ENCODE measurements around the gene TAS2R60. TPM values are rescaled to one million over a fixed set of nuclear protein-coding genes. Genes with fewer than 3 reads are reported as not detected.

The TAS2R60 gene
- total and polyA plus RNA-seq, 2 experiments from 2014 or later, result not detected

DNA sequence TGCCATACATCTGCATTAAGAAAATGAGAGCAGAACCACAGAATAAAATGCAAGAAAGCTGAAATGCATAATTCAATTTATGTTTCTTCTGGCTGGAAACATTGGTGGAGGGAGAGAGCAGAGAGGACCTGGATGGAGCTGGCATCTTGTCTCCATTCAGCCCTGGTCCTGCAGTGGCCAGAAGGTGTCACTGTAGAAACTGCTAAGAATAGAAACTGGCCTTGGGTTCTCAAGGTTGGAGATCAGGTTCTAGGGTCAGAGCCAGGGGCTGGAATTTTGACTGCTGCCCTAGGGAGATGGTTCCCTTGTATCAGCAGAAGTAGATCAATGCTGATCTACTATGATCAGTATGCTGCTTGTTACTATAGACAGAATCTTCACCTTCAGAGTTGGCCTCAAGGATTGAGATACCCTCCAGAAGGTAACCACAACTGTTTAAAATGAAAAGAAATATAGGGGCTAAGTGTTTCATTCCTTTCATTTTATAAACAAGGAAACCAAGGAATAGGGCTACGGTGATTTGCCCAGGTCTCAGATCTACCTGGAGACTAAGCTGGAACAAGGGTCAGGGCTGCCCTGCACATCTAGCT, 47.6 kb downstream of the TAS2R60 start:
- no peak overlapping the region for H3K4me3 ChIP-seq
- H3K9ac ChIP-seq, result no peak overlapping the region
- peaks cover 55% of the 10 kb centered on the region for H3K4me1 ChIP-seq (ENCODE audit: insufficient read depth)
- no peaks in the 10 kb centered on the region for H3K79me2 ChIP-seq (ENCODE audit: insufficient read depth)
- H3K36me3 ChIP-seq (ENCODE audit: low read depth), result no peaks in the 10 kb centered on the region
- no peaks in the 10 kb centered on the region for H3K27me3 ChIP-seq (replicated peaks; ENCODE audit: insufficient read depth)
- H3K9me3 ChIP-seq (ENCODE audit: low read depth), result no peaks in the 10 kb centered on the region
- no peaks in the 10 kb centered on the region for H4K20me1 ChIP-seq (ENCODE audit: insufficient read depth)
- H3K27ac ChIP-seq, result no peak overlapping the region
- TF ChIP-seq EZH2phosphoT487 (IDR thresholded peaks at IDR 0.05; ENCODE audit: insufficient read depth, low read depth) (no peak), EZH2 (IDR thresholded peaks at IDR 0.05; ENCODE audit: insufficient read depth, poor library complexity, severe bottlenecking) (no peak)
- no peaks in the 10 kb centered on the region for H3K9me2 ChIP-seq (ENCODE audit: insufficient read depth)
- no peak overlapping the region for H2AFZ ChIP-seq
- no peak overlapping the region for H3K4me2 ChIP-seq (ENCODE audit: unreplicated experiment)
- DNase-seq, result peak; percentile 58
- H3F3A ChIP-seq (ENCODE audit: insufficient read depth), result peaks cover 23% of the 10 kb centered on the region
- WGBS, 2 experiments (ENCODE audit: low coverage in 1 of 2, low lambda C conversion rate in 2 of 2, missing lambda C conversion rate in 2 of 2), result 94 to 100% methylated on average over 1 of the region's 1 CpG
- in situ Hi-C loops (cut with MboI), result loop anchor here (25.0 kb wide), 1 partner anchor 929 kb away; no protein-coding TSS in a partner anchor

DNA sequence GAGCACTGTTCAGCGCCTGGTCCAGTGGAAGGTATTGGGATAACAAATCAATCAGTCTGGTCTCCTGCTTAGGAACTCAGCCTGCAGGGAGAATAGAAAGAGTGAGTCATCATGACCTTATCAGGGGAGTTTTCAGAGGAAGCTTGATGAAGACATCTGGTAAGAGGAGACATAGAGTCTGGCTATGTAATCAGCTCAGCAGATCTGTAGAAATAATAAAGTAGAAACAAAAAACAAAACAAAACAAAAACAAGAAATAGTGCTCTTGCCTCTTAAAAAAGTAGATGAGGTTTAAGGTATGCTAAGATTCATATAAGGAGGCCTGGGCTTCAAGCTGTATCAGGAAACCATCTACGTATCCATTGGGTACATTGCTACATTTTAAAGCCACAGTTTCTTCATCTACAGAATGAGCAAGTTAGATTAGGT, 48.8 kb downstream of the TAS2R60 start:
- peak overlapping the region; percentile 36; the same call in 1 of the 2 replicates for H3K9ac ChIP-seq
- H3F3A ChIP-seq (ENCODE audit: insufficient read depth), result peaks cover 23% of the 10 kb centered on the region
- no peaks in the 10 kb centered on the region for H3K9me2 ChIP-seq (ENCODE audit: insufficient read depth)
- no peaks in the 10 kb centered on the region for H3K27me3 ChIP-seq (replicated peaks; ENCODE audit: insufficient read depth)
- H4K20me1 ChIP-seq (ENCODE audit: insufficient read depth), result no peaks in the 10 kb centered on the region
- in situ Hi-C loops (cut with MboI), result loop anchor here (25.0 kb wide), 1 partner anchor 930 kb away; no protein-coding TSS in a partner anchor
- DNase-seq, result peak; percentile 91
- no peaks in the 10 kb centered on the region for H3K36me3 ChIP-seq (ENCODE audit: low read depth)
- WGBS, 2 experiments (ENCODE audit: low coverage in 1 of 2, low lambda C conversion rate in 2 of 2, missing lambda C conversion rate in 2 of 2), result 42 to 47% methylated on average over 2 of the region's 2 CpGs
- peak overlapping the region; percentile 6 for H3K4me2 ChIP-seq (ENCODE audit: unreplicated experiment)
- TF ChIP-seq EZH2 (IDR thresholded peaks at IDR 0.05; ENCODE audit: insufficient read depth, poor library complexity, severe bottlenecking), result no peak
- no peak for TF ChIP-seq EZH2phosphoT487 (IDR thresholded peaks at IDR 0.05; ENCODE audit: insufficient read depth, low read depth)
- H3K9me3 ChIP-seq (ENCODE audit: low read depth), result no peaks in the 10 kb centered on the region
- peak overlapping the region; percentile 77 for H3K27ac ChIP-seq
- H3K4me3 ChIP-seq, result no peak overlapping the region
- no peaks in the 10 kb centered on the region for H3K79me2 ChIP-seq (ENCODE audit: insufficient read depth)
- H3K4me1 ChIP-seq (ENCODE audit: insufficient read depth), result peaks cover 49% of the 10 kb centered on the region
- H2AFZ ChIP-seq, result no peak overlapping the region

DNA sequence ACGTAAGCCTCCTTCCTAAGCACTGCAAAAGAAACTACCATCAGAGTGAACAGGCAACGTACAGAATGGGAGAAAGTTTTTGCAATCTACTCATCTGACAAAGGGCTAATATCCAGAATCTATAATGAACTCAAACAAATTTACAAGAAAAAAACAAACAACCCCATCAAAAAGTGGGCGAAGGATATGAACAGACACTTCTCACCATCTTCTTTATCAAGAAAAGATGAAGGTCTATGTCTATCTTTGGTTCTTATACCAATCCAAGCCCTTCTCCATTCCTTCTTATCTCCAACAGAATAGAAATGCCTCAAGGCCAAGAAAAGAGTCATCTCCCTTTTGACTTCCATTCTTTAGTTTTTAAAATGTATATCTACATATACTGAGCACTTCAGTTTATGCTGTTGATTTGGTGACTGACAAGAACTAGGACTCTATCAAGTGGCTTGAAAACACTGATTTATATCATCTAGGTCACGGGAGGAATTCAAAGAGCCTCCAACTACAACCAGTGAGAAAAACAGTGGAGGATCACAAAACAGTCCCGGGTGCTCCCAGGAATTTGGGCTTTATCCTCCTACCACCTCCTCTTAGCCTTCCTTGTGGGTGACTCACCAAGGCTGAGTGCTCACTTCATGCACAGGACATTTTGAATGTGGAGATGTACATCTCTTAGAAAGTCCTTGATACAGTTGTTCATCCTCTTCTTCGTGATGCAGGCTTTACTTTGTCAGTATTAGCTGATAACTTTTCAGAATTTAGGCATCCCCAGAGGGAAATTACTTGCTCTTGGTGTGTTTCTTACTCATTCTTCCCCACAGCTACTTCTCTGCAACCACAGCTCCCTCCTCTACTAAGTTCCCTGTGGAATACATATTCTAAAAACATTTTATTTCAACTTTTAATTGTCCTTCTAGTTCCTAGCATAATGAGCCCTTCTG, 49.8 kb downstream of the TAS2R60 start:
- Histone ChIP-seq H3K9ac (no peak overlapping the region; the same call in 1 of the 2 replicates), H3K36me3 (ENCODE audit: low read depth) (no peaks in the 10 kb centered on the region), H3K9me3 (ENCODE audit: low read depth) (no peaks in the 10 kb centered on the region), H3K9me2 (ENCODE audit: insufficient read depth) (no peaks in the 10 kb centered on the region), H3K4me3 (no peak overlapping the region), H2AFZ (peak overlapping the region; percentile 12; the same call in 1 of the 2 replicates), H3K27me3 (replicated peaks; ENCODE audit: insufficient read depth) (no peaks in the 10 kb centered on the region), H4K20me1 (ENCODE audit: insufficient read depth) (no peaks in the 10 kb centered on the region), H3K27ac (peak overlapping the region; percentile 77), H3K4me1 (ENCODE audit: insufficient read depth) (peaks cover 40% of the 10 kb centered on the region), H3K4me2 (ENCODE audit: unreplicated experiment) (peak overlapping the region; percentile 9), H3F3A (ENCODE audit: insufficient read depth) (peaks cover 23% of the 10 kb centered on the region), H3K79me2 (ENCODE audit: insufficient read depth) (no peaks in the 10 kb centered on the region)
- no peak for TF ChIP-seq EZH2phosphoT487 (IDR thresholded peaks at IDR 0.05; ENCODE audit: insufficient read depth, low read depth)
- TF ChIP-seq EZH2 (IDR thresholded peaks at IDR 0.05; ENCODE audit: insufficient read depth, poor library complexity, severe bottlenecking), result no peak
- WGBS, 2 experiments (ENCODE audit: low coverage in 1 of 2, low lambda C conversion rate in 2 of 2, missing lambda C conversion rate in 2 of 2), result 41 to 49% methylated on average over 6 of the region's 6 CpGs
- peak; percentile 75 for DNase-seq
- in situ Hi-C loops (cut with MboI), result loop anchor here (25.0 kb wide), 1 partner anchor 931 kb away; no protein-coding TSS in a partner anchor

DNA sequence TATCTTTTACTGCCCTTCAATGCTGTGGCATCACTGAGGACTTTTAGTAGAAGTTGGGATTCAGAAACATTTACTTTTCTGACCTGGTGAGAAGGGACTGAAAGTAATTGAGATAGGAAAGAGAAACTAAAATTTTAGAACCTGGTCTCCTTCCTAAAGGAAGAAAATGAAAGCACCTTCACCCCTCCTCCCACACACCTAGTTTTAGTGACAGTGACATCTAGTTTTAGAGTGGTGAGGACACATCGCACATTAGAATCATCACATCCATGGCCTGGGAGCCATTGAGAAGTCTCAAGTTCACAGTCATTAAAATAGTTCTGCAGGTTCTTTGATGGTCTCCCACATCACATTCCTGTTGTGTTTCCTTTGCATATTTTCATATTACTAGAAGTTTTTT, 50.5 kb downstream of the TAS2R60 start:
- WGBS, 2 experiments (ENCODE audit: low coverage in 1 of 2, low lambda C conversion rate in 2 of 2, missing lambda C conversion rate in 2 of 2), result 90 to 95% methylated on average over 1 of the region's 1 CpG
- H3F3A ChIP-seq (ENCODE audit: insufficient read depth), result peaks cover 23% of the 10 kb centered on the region
- no peak overlapping the region for H3K9ac ChIP-seq
- H3K27me3 ChIP-seq (replicated peaks; ENCODE audit: insufficient read depth), result no peaks in the 10 kb centered on the region
- no peaks in the 10 kb centered on the region for H3K9me3 ChIP-seq (ENCODE audit: low read depth)
- H3K9me2 ChIP-seq (ENCODE audit: insufficient read depth), result no peaks in the 10 kb centered on the region
- in situ Hi-C loops (cut with MboI), result loop anchor here (25.0 kb wide), 1 partner anchor 931 kb away; no protein-coding TSS in a partner anchor
- peak overlapping the region; percentile 12; the same call in 1 of the 2 replicates for H2AFZ ChIP-seq
- no peaks in the 10 kb centered on the region for H3K79me2 ChIP-seq (ENCODE audit: insufficient read depth)
- H3K4me1 ChIP-seq (ENCODE audit: insufficient read depth), result peaks cover 40% of the 10 kb centered on the region
- no peak for TF ChIP-seq EZH2 (IDR thresholded peaks at IDR 0.05; ENCODE audit: insufficient read depth, poor library complexity, severe bottlenecking)
- TF ChIP-seq EZH2phosphoT487 (IDR thresholded peaks at IDR 0.05; ENCODE audit: insufficient read depth, low read depth), result no peak
- peak overlapping the region; percentile 77 for H3K27ac ChIP-seq
- DNase-seq, result no peak
- no peak overlapping the region for H3K4me3 ChIP-seq
- H3K36me3 ChIP-seq (ENCODE audit: low read depth), result no peaks in the 10 kb centered on the region
- H4K20me1 ChIP-seq (ENCODE audit: insufficient read depth), result no peaks in the 10 kb centered on the region
- H3K4me2 ChIP-seq (ENCODE audit: unreplicated experiment), result peak overlapping the region; percentile 9

Other genes starting within 250 kb of the TAS2R60 start
- not detected in 2 replicates for gene TAS2R40, start 221.4 kb upstream of the TAS2R60 start, total RNA-seq (2014; rRNA removed; shearing (Covaris generic))
- not detected in 2 replicates for gene TAS2R40, start 221.4 kb upstream of the TAS2R60 start, polyA plus RNA-seq (2016; fragmentation: Nextera tagmentation; extraction: Ambion mirVana)
- 119 and 132 TPM in 2 replicates for gene GSTK1, start 180.0 kb upstream of the TAS2R60 start, total RNA-seq (2014; rRNA removed; shearing (Covaris generic))
- 149 and 153 TPM in 2 replicates for gene GSTK1, start 180.0 kb upstream of the TAS2R60 start, polyA plus RNA-seq (2016; fragmentation: Nextera tagmentation; extraction: Ambion mirVana)
- gene TMEM139, start 158.5 kb upstream of the TAS2R60 start, total RNA-seq (2014; rRNA removed; shearing (Covaris generic)), result not detected in 2 replicates
- not detected in 2 replicates for gene TMEM139, start 158.5 kb upstream of the TAS2R60 start, polyA plus RNA-seq (2016; fragmentation: Nextera tagmentation; extraction: Ambion mirVana)
- gene CASP2, start 155.1 kb upstream of the TAS2R60 start, total RNA-seq (2014; rRNA removed; shearing (Covaris generic)), result 9.2 and 12.9 TPM in 2 replicates
- gene CASP2, start 155.1 kb upstream of the TAS2R60 start, polyA plus RNA-seq (2016; fragmentation: Nextera tagmentation; extraction: Ambion mirVana), result 12.4 and 13.1 TPM in 2 replicates
- gene CLCN1, start 127.3 kb upstream of the TAS2R60 start, total RNA-seq (2014; rRNA removed; shearing (Covaris generic)), result not detected in 2 replicates
- gene CLCN1, start 127.3 kb upstream of the TAS2R60 start, polyA plus RNA-seq (2016; fragmentation: Nextera tagmentation; extraction: Ambion mirVana), result not detected in 2 replicates
- gene FAM131B, start 80.7 kb upstream of the TAS2R60 start, total RNA-seq (2014; rRNA removed; shearing (Covaris generic)), result 3.0 TPM in 2 replicates
- 0.50 and 1.1 TPM in 2 replicates for gene FAM131B, start 80.7 kb upstream of the TAS2R60 start, polyA plus RNA-seq (2016; fragmentation: Nextera tagmentation; extraction: Ambion mirVana)
- gene ZYX, start 62.1 kb upstream of the TAS2R60 start, total RNA-seq (2014; rRNA removed; shearing (Covaris generic)), result 140 and 148 TPM in 2 replicates
- 380 and 396 TPM in 2 replicates for gene ZYX, start 62.1 kb upstream of the TAS2R60 start, polyA plus RNA-seq (2016; fragmentation: Nextera tagmentation; extraction: Ambion mirVana)
- gene EPHA1, start 34.6 kb upstream of the TAS2R60 start, total RNA-seq (2014; rRNA removed; shearing (Covaris generic)), result not detected in 2 replicates
- 0.80 and 0.83 TPM in 2 replicates for gene EPHA1, start 34.6 kb upstream of the TAS2R60 start, polyA plus RNA-seq (2016; fragmentation: Nextera tagmentation; extraction: Ambion mirVana)
- not detected in 2 replicates for gene TAS2R41, start 34.4 kb downstream of the TAS2R60 start, total RNA-seq (2014; rRNA removed; shearing (Covaris generic))
- not detected in 2 replicates for gene TAS2R41, start 34.4 kb downstream of the TAS2R60 start, polyA plus RNA-seq (2016; fragmentation: Nextera tagmentation; extraction: Ambion mirVana)
- not detected in 2 replicates for gene CTAGE15, start 128.3 kb downstream of the TAS2R60 start, total RNA-seq (2014; rRNA removed; shearing (Covaris generic))
- not detected in 2 replicates for gene CTAGE15, start 128.3 kb downstream of the TAS2R60 start, polyA plus RNA-seq (2016; fragmentation: Nextera tagmentation; extraction: Ambion mirVana)
- 3.4 and 5.9 TPM in 2 replicates for gene TCAF2, start 177.5 kb downstream of the TAS2R60 start, total RNA-seq (2014; rRNA removed; shearing (Covaris generic))
- 1.9 and 2.7 TPM in 2 replicates for gene TCAF2, start 177.5 kb downstream of the TAS2R60 start, polyA plus RNA-seq (2016; fragmentation: Nextera tagmentation; extraction: Ambion mirVana)

All from GM23248 (cell line).